HL-60/S4 treated with retinoic acid at 250 ng/mL for 4 days and 3 days (cell line): ENCODE measurements around the gene RPTOR.
"Not testable (repeated sequence)": the region's sequence is repeated elsewhere in the genome, so short reads cannot be mapped to it uniquely, and the experiment has no call there.

Source experiments
- in situ Hi-C: fragments of 300-500 bp; cut with MboI; formaldehyde crosslinking; loops from 2 replicates; pipeline ENCODE4 v1.7.0; 2022; ENCODE audit warnings: low sequenced_read_pairs

Gene RPTOR

DNA sequence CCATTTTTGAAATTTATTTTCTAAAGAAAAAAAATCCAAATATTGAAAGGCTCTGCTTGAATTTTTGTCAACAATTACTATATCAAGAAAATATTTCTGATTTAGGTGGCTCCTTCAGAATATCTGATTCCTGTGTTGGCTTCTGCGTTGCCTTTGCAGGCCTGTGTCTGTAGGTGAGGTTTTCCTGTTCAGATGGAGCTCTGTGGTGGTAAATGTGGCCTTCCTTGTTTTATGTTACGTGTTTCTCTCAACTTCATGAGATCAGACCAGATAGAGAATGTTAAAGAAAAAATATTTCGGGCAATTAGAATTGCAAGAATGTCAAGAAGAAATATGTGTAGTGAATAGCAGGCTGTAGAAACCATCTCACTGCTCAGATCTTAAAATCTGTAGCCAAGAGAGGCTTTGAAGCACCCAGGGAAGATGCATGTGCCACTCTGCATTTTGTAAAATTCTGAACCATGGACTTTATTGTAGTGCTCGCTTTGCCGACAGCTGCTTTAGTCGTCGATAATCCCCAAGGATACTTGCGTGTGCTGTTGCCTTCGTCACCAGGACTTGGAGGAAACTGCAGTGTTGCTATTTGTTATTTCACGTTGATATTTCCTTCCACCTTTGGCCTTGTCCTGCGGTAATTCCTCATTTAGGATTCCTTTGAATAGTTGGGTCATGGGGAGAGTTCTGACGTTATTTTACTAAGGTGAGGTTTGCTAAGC lies 69.9 kb downstream of the RPTOR start:
- in situ Hi-C loops: no loop called here

GRCh38 chr17:80615376-80615775 lies 70.7 kb downstream of the RPTOR start:
- in situ Hi-C loops: no loop called here

GRCh38 chr17:80616705-80617104 lies 72.1 kb downstream of the RPTOR start:
- in situ Hi-C loops: no loop called here

DNA sequence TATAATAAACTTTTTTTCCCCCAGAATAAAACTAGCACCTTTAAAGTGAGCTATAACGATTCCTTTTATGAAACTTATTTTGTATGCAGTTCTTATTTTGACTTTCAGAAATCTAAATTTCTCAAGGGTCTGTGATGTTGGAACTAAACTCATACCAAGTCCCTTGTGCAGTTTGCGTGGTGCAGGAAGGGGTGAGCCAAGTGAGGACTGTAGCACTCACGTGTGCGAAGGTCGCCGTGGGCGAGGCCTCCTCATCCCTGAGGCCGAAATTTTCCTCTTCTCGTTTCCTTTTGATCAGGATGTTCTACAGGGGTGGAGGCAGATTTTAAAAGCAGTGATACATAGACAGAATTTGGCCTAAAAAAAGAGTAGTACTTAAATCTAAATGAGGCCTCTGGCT lies 73.7 kb downstream of the RPTOR start:
- in situ Hi-C loops: no loop called here

DNA sequence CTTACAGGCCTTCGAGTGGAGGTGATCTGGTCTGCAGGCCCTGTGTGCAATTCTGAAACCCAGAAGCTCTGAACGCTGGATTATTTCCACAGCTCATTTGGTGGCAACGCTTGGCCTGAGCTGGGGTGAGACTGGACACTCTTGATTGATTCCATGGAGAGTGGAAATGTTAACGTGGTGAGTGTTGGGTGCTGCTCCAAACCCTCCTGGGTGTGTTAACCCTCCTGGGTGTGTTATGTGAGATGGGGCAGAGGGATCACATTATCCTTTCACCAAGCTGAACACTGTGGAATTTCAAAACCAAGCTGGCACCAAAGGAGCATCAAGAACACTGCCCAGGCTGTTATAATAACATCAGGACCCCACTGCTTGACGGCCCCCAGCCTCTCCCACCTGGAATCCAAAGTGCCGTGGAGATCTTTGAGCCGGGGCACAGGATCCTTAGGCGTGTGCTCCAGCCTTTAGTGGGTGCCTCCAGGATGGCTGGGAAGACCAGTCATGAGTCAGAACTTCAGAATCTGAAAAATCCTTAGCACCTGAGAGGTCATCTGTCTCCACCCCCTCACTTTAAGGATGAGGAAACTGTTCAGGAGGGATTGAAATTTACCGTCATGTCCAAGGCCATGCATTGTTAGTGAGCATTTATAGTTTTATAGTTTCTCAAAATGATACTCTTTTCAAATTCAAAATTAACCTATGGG lies 75.0 kb downstream of the RPTOR start:
- in situ Hi-C loops: no loop called here

GRCh38 chr17:80621335-80621996 lies 76.8 kb downstream of the RPTOR start:
- in situ Hi-C loops: no loop called here

- in situ Hi-C loops: no loop called here
Measured at GRCh38 chr17:80621997-80622357, 77.3 kb downstream of the RPTOR start.

DNA sequence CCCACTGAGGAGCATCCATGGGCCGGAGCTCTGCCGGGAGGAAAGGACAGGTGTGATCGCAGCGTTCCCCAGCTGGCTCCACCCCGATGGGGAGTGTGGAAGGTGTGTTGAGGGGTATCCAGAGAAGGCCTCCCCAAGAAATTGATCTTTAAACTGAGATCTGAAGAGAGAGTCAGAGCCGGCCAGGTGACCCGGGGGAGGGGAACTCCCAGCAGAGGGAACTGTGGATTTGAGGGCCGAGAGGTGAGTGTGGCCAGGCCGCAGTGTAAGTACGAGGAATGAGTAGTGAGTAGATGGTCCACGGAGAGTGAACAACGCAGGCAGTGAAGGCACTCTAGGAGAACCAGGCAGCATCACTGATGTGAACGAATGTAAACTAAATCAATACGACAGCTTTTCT lies 80.2 kb downstream of the RPTOR start:
- in situ Hi-C loops: no loop called here

GRCh38 chr17:80625627-80626026 lies 81.0 kb downstream of the RPTOR start:
- in situ Hi-C loops: no loop called here

GRCh38 chr17:80628881-80629280 lies 84.2 kb downstream of the RPTOR start:
- in situ Hi-C loops: not testable (repeated sequence)

DNA sequence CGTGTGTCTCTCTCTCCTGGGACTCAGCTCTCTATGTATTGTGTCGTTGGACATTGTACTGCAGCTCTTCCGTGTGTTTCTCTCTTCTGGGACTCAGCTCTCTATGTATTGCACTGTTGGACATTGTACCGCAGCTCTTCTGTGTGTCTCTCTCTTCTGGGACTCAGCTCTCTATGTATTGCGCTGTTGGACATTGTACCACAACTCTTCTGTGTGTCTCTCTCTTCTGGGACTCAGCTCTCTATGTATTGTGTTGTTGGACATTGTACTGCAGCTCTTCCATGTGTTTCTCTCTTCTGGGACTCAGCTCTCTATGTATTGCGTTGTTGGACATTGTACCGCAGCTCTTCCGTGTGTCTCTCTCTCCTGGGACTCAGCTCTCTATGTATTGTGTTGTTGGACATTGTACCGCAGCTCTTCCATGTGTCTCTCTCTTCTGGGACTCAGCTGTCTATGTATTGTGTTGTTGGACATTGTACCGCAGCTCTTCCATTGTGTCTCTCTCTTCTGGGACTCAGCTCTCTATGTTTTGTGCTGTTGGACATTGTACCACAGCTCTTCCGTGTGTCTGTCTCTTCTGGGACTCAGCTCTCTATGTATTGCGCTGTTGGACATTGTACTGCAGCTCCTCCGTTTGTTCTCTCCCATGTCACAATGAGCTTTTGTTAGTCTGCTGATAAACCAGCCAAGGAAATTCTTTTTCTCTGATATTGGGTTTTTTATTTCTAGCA lies 84.8 kb downstream of the RPTOR start:
- in situ Hi-C loops: no loop called here

DNA sequence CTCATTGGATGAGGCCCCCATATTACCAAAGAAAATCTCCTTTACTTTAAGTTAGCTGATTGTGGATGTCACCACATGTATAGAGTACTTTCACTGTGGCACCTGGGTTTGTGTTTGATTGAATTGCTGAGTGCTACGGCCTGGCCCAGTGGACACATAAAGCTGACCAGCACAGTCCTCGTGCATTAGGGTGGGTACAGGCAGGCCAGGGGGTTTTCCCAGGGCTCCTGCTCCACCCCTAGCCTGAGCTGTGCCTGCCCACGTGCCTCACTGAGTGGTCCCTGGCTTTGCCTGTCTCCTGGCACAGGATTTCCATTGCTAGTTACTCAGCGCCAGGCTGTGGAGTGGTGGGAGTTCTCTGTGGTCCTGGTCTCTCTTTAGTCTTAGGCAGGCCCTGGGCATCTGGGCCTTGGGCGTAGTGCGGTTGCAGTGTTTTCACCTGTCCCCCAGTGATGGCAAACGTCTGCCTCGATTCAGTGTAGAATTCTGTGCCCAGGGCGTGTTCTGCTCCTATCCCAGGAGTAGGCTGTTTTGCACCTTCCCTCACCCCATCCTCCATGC lies 86.0 kb downstream of the RPTOR start:
- in situ Hi-C loops: no loop called here

DNA sequence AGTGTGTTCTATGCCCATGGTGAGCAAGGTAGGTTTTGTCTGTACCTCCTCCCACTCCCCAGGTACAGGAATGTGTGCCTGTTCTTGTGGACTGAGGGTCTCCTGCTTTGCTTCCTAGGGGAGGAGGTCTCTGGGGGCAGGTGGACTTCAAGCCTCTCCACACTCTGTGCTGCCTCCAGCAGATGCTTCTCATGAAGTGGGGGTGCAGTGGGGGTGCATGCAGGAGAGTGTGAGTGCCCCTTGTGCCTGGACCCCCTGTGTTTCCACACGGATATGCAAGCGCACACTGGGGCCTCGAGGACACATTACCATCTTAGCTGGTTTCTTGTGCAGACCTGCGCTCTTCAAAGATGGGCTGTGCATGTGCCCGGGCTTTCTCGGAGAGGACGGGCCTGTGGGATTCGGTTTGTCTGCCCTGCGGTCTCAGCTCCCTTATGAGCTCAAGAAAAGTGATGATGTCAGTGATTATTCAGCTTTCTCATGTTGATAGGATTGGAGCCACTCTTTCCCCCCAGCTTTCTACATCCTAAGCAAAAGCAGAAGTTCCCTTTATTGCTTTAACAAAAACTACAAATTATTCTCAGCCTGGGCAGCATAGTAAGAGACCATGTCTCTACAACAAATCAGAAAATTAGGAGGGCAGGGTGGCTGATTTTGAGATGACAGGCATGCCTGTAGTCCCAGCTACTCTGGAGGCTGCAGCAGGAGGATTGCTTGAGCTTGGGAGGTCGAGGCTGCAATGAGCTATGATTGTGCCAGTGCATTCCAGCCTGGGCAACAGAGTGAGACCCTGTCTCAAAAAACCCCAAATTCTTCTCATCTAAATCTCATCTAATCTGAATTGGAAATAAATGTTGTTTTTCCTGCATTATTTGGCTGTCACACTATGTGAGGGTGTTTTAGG lies 86.8 kb downstream of the RPTOR start:
- in situ Hi-C loops: no loop called here

DNA sequence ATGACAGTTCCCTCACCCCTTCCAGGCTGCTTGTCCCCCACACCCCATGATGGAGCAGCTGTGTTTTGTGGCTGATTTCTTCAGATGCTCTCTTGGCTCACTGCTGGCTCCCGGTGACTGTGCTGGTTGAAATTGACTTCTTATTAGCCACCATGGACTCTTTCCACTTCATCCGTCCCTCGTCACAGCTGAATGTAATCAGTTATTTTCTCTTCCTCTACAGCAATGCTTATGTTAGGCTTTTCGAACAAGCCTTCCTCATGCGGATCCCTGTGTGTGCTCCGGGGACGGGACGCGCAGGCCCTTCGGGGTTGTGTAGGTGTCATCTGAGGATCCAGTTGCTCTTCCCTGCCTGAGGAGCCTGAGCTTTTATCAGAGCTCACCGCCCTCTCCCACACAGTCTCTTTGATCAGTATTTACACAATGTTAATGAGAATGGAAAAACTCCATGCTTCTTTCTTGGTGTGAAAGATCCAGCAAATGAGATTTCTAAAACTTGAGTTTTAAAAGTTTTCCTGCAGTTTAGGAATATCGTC lies 87.5 kb downstream of the RPTOR start:
- in situ Hi-C loops: no loop called here

DNA sequence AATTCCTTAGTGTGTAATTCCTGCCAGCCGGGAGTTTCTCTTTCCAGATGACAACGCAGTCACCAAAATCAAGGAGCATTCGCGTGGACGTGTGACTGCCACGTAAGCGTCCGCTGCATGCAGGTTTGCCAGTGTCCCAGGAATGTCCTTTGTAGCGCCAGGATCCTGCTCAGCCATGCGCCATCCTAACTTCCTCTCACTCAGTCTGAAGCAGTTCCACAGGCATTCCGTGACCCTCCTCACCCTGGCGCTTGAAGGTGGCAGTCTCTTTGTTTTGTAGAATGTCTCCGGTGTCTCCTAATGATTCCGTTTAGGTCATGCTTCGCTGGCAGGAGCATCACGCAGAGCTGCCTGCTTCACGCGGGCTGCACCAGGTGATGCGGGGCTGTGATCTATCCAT lies 88.6 kb downstream of the RPTOR start:
- in situ Hi-C loops: no loop called here

- in situ Hi-C loops: no loop called here
Measured at GRCh38 chr17:80633994-80634566, 89.4 kb downstream of the RPTOR start.

DNA sequence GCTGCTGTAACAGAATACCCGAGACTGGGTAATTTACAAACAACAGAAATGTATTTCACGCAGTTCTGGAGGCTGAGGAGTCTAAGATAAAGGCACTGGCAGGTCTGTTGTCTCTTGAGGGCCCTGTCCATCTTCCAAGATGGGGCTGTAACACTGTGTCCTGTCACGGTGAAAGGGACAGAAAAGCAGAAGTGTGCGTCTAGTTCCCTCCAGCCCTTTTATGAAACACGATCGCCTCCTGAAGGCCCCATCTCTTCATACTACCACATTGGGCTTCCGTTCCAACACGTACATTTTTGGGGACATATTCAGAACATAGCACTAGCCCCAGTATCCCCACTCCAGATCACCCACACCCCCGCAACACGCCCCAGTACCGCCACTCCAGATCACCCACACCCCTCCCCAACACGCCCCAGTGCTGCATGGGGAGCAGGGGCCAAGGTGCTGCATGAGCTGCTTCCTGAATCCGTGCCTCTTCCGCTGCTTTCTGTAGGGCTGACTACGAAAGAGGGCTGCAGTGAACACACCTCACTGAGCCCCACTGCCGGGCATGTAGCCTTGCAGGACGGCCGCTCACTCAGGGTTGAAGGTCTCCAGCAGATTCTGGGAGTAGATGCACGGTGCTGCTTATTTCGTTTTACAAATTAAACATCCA lies 91.9 kb downstream of the RPTOR start:
- in situ Hi-C loops: no loop called here

DNA sequence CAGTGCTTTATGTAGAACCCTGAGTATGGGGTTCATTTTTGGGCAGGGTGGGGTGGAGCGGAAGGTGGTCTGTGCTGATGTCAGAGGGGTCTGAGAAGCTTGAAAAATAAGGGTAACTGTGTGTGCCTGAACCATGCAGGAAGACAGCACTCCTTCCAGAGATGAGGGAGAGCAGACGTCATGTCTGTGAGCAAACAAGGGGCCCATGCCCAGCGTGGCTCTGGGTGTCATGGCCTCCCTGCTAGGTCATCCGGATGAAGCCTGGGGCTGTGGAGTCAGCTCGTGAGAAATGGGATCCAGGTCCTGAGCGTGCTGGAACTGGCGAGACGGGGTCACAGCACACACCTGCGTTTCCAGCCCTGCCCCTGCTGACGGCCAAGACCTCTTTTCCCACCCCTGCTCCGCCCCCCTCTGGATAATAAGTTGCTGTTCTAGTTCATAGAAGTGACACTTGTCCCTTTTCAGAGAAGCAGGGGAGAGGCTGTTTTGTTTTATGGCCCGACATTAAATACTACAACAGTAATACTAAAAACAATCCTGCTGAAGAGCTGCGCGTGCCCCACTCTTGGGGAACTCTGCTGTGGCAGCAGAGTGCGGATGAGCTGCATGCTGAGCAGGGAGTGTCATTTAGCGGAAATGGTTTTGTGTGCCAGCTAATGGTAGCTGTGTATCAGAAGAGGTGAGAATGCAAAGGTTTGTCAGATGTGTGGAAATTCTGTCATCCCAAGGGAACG lies 92.6 kb downstream of the RPTOR start:
- in situ Hi-C loops: no loop called here
